MM.1S (cell line): ENCODE data around the gene COMP.

Experiments used
- DNase-seq: peaks from one replicate; pipeline ENCODE4 v3.0.0-alpha.2; 2015
- H2AFZ ChIP-seq: fragments of 300-600 bp; sonication (generic); 2 replicates; pipeline ENCODE4 v1.6.0; 2016; ENCODE audit warnings: antibody characterized with exemption, low read length
- H3F3A ChIP-seq: fragments of 300-600 bp; sonication (generic); 2 replicates; pipeline ENCODE4 v1.6.1; 2016; ENCODE audit warnings: mild to moderate bottlenecking, antibody characterized with exemption, low read length, moderate library complexity, mixed read lengths; ENCODE audit not compliant: insufficient read depth
- H3K27ac ChIP-seq: fragments of 300-600 bp; sonication (generic); 2 replicates; pipeline ENCODE4 v1.5.1; 2016; ENCODE audit warnings: mild to moderate bottlenecking, low read length
- H3K27me3 ChIP-seq: fragments of 300-600 bp; sonication (generic); replicated peaks from 2 replicates; pipeline ENCODE4 v1.6.0; 2016; ENCODE audit warnings: low read length; ENCODE audit not compliant: insufficient read depth
- H3K36me3 ChIP-seq: fragments of 300-600 bp; sonication (generic); replicated peaks from 2 replicates; pipeline ENCODE4 v1.6.1; 2016; ENCODE audit warnings: mild to moderate bottlenecking, low read length, mixed read lengths; ENCODE audit not compliant: insufficient read depth
- H3K4me1 ChIP-seq: fragments of 300-600 bp; sonication (generic); 2 replicates; pipeline ENCODE4 v1.6.1; 2016; ENCODE audit warnings: low read length, mixed read lengths
- H3K4me2 ChIP-seq: fragments of 300-600 bp; sonication (generic); 2 replicates; pipeline ENCODE4 v1.6.0; 2016; ENCODE audit warnings: low read depth, low read length
- H3K4me3 ChIP-seq: fragments of 300-600 bp; sonication (generic); 2 replicates; pipeline ENCODE4 v1.5.1; 2016; ENCODE audit warnings: low read length, mixed read lengths
- H3K79me2 ChIP-seq: fragments of 300-600 bp; sonication (generic); 2 replicates; pipeline ENCODE4 v1.6.1; 2016; ENCODE audit warnings: mixed run types, low read length, mixed read lengths
- H3K9ac ChIP-seq: fragments of 300-600 bp; sonication (generic); 2 replicates; pipeline ENCODE4 v1.6.1; 2016; ENCODE audit warnings: low read length, mixed read lengths
- H3K9me2 ChIP-seq: fragments of 300-600 bp; sonication (generic); replicated peaks from 2 replicates; pipeline ENCODE4 v1.6.1; 2016; ENCODE audit warnings: mild to moderate bottlenecking, low read length, mixed read lengths; ENCODE audit not compliant: insufficient read depth
- H3K9me3 ChIP-seq: fragments of 300-600 bp; sonication (generic); replicated peaks from 2 replicates; pipeline ENCODE4 v1.6.1; 2016; ENCODE audit warnings: mild to moderate bottlenecking, low read length, mixed read lengths; ENCODE audit not compliant: insufficient read depth
- H4K20me1 ChIP-seq: fragments of 300-600 bp; sonication (generic); 2 replicates; pipeline ENCODE4 v1.6.1; 2016; ENCODE audit warnings: mild to moderate bottlenecking, low read length, moderate library complexity, mixed read lengths; ENCODE audit not compliant: insufficient read depth
- CTCF ChIP-seq: fragments of 300-600 bp; sonication (generic); IDR thresholded peaks from 2 replicates; pipeline ENCODE4 v1.5.1; 2016; ENCODE audit warnings: antibody characterized with exemption, low read length, mixed read lengths
- EZH2 ChIP-seq: fragments of 300-600 bp; sonication (generic); optimal IDR thresholded peaks from 2 replicates; pipeline ENCODE3; 2017; ENCODE audit warnings: low read depth, mild to moderate bottlenecking, antibody characterized with exemption, low read length, mixed read lengths
- EZH2phosphoT487 ChIP-seq: fragments of 300-600 bp; sonication (generic); IDR thresholded peaks from 2 replicates; pipeline ENCODE4 v1.6.1; 2018; ENCODE audit warnings: antibody characterized with exemption, low read length

COMP gene

DNA sequence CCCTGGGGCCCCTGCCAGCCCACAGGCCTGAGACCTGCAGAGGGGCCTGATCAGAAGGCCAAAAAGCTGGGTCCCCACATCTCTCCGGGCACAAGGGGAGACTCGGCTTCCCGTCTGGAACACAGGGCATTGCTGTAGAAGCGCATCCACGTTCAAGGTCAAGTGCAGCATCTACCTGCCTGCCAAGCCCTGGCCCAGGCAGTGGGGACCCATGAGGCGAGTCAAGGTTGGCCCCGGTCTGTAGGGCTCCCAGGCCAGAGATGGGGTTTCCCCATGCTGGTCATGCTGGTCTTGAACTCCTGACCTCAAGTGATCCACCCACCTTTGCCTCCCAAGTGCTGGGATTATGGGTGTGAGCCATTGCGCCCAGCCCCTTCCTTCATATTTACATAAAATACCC is 13.5 kb upstream of the COMP start:
- Histone ChIP-seq H3K4me1 (no peaks in the 10 kb centered on the region), H3K27me3 (peaks cover 70% of the 10 kb centered on the region), H3K9me2 (no peaks in the 10 kb centered on the region), H2AFZ (no peak overlapping the region), H3K9me3 (no peaks in the 10 kb centered on the region), H4K20me1 (no peaks in the 10 kb centered on the region), H3K4me3 (no peak overlapping the region), H3K4me2 (no peak overlapping the region), H3F3A (no peaks in the 10 kb centered on the region), H3K9ac (no peak overlapping the region), H3K36me3 (no peaks in the 10 kb centered on the region), H3K27ac (no peak overlapping the region), H3K79me2 (no peaks in the 10 kb centered on the region)
- no peak for TF ChIP-seq EZH2
- no peak for TF ChIP-seq CTCF
- TF ChIP-seq EZH2phosphoT487 = no peak
- DNase-seq = no peak

DNA sequence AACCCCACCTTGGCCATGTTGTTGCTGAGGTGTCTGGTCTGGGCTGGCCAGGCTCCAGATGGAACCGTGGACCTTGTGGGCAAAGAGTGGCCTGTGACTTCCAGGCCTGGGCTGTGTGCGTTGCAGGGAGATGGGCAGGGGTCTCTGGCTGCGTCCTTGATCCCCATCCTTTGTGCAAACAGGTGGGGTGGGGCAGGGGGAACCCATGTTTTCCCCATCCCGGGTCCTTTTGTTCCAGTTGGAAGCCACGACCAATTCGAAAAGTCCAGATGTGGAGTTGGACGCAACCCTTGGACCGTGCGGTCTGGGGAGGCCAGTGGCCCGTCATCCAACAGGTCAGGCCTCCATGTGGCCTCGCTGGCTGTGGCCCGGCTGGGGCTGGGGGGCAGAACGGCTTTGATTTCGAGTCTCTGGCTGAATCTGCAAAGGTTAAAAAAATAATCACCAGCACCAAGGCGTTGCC is 13.1 kb upstream of the COMP start:
- H3K4me2 ChIP-seq = no peak overlapping the region
- TF ChIP-seq CTCF = no peak
- no peak for TF ChIP-seq EZH2
- no peak for TF ChIP-seq EZH2phosphoT487

DNA sequence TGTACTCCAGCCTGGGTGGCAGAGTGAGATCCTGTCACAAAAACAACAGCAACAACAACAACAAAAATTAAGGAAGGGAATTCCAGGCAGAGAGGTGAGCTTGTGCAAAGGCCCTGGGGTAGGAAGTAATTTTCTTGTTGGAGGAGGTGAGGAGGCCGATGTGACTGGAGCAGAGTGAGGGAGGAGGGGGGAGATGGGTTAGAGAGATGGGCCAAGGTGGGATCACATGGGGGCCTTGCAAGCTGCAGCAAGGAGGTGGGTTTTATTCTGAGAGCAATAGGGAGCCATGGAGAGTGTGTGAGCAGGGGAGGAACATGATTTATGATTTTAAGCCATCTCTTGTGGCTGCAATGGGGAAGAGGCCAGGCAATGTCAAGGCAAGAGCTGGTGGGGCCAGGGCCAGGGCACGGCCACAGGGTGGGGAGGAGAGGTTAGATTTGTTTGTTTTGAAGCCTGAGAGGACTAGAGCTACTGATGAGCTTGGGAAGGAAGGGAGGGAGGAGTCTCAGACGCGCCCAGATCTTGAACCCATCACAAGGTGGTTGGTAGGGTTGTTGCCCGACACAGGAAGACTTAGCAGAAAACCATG is 12.5 kb upstream of the COMP start:
- no peak overlapping the region for H3K4me3 ChIP-seq
- no peaks in the 10 kb centered on the region for H3K79me2 ChIP-seq
- H3K9me2 ChIP-seq = no peaks in the 10 kb centered on the region
- no peaks in the 10 kb centered on the region for H4K20me1 ChIP-seq
- H3F3A ChIP-seq = no peaks in the 10 kb centered on the region
- H2AFZ ChIP-seq = no peak overlapping the region
- no peak for DNase-seq
- no peaks in the 10 kb centered on the region for H3K4me1 ChIP-seq
- H3K27me3 ChIP-seq = peaks cover 68% of the 10 kb centered on the region
- no peaks in the 10 kb centered on the region for H3K36me3 ChIP-seq
- H3K27ac ChIP-seq = no peak overlapping the region
- H3K9ac ChIP-seq = no peak overlapping the region
- H3K9me3 ChIP-seq = no peaks in the 10 kb centered on the region
- TF ChIP-seq EZH2 (no peak), EZH2phosphoT487 (no peak), CTCF (no peak)
- no peak overlapping the region for H3K4me2 ChIP-seq

More for the DNA sequence above, 13.1 kb upstream of the COMP start:
- no peaks in the 10 kb centered on the region for H3F3A ChIP-seq
- peaks cover 68% of the 10 kb centered on the region for H3K27me3 ChIP-seq
- H3K9ac ChIP-seq = no peak overlapping the region
- no peaks in the 10 kb centered on the region for H3K4me1 ChIP-seq
- no peaks in the 10 kb centered on the region for H4K20me1 ChIP-seq
- no peaks in the 10 kb centered on the region for H3K36me3 ChIP-seq
- H3K9me3 ChIP-seq = no peaks in the 10 kb centered on the region
- H2AFZ ChIP-seq = no peak overlapping the region
- H3K9me2 ChIP-seq = no peaks in the 10 kb centered on the region
- H3K79me2 ChIP-seq = no peaks in the 10 kb centered on the region
- no peak overlapping the region for H3K4me3 ChIP-seq
- DNase-seq = no peak
- no peak overlapping the region for H3K27ac ChIP-seq
